B cell (primary cell): Measurements from ENCODE around the gene STRIP1.

Source experiments
- EZH2 ChIP-seq: IDR thresholded peaks from 2 replicates; pipeline ENCODE4 v1.6.1; 2012; ENCODE audit warnings: borderline replicate concordance, low read depth, mild to moderate bottlenecking, moderate library complexity, low read length; ENCODE audit not compliant: insufficient read depth, poor library complexity, severe bottlenecking
- TF ChIP-seq, protein P1 (sequence below): fragments of 200-600 bp; IDR thresholded peaks from one replicate; pipeline ENCODE4 v1.8.0; 2022; ENCODE audit warnings: antibody characterized with exemption, mild to moderate bottlenecking

DNA sequence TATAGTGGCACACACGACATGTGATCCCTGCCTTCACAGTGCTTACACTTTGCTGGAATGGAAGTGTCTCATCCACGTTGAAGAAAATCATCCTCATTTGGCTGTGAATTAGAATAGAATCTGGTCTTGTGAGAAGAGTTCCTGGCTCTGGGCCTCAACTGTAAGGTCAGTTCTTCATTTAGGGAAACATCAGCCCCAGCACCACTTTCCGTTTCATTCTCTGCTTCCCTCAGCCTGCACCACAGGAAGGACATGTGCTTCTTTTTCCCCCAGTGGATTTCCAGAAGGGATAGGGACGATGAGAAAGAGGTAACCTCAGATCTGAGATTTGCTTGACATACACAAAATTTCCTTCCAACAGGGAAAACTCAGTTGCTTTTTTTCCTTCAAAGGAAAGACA, 39.7 kb downstream of the STRIP1 start:
- TF ChIP-seq, protein P1, sequence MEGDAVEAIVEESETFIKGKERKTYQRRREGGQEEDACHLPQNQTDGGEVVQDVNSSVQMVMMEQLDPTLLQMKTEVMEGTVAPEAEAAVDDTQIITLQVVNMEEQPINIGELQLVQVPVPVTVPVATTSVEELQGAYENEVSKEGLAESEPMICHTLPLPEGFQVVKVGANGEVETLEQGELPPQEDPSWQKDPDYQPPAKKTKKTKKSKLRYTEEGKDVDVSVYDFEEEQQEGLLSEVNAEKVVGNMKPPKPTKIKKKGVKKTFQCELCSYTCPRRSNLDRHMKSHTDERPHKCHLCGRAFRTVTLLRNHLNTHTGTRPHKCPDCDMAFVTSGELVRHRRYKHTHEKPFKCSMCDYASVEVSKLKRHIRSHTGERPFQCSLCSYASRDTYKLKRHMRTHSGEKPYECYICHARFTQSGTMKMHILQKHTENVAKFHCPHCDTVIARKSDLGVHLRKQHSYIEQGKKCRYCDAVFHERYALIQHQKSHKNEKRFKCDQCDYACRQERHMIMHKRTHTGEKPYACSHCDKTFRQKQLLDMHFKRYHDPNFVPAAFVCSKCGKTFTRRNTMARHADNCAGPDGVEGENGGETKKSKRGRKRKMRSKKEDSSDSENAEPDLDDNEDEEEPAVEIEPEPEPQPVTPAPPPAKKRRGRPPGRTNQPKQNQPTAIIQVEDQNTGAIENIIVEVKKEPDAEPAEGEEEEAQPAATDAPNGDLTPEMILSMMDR, result no peak
- TF ChIP-seq EZH2, result no peak
